Panc1 (cell line): ENCODE data around the gene CCDC148. TPM values are rescaled to one million over a fixed set of nuclear protein-coding genes. Genes with fewer than 3 reads are reported as not detected.

ENCODE experiments used
- ATAC-seq: fragments of 200-7000 bp; cut with Tn5 transposase; 2 replicates; pipeline ENCODE4 v1.9.1; 2020; ENCODE audit warnings: mild to moderate bottlenecking, moderate library complexity
- BruUV-seq: library from RNA; stranded (reverse); fragments of 400-500 nt; replicated peaks from 2 replicates; lab custom pipeline; 2021; lab: Mats Ljungman, UMichigan
- CTCF ChIA-PET: fragments of 300-600 bp; sonication (Branson Sonifier 250); formaldehyde crosslinking; loops from one replicate; lab custom pipeline; 2022; ENCODE audit warnings: antibody characterized with exemption; lab: Charles Lee
- POLR2A ChIA-PET: fragments of 300-600 bp; sonication (Branson Sonifier 250); formaldehyde crosslinking; loops from one replicate; lab custom pipeline; 2022; ENCODE audit warnings: antibody characterized with exemption; lab: Charles Lee
- DNase-seq: peaks from one replicate; pipeline ENCODE4 v3.0.0-alpha.2; 2010; ENCODE audit warnings: low read depth, low spot score
- H3K27ac ChIP-seq: 2 replicates; pipeline ENCODE4 v1.5.1; 2011; ENCODE audit warnings: mild to moderate bottlenecking, low read length, inconsistent platforms
- H3K27me3 ChIP-seq: fragments of 200-500 bp; sonication (Bioruptor generic); 2 replicates; pipeline ENCODE4 v1.6.0; 2014; ENCODE audit warnings: low read length, inconsistent platforms; ENCODE audit not compliant: control insufficient read depth, insufficient read depth
- H3K36me3 ChIP-seq: fragments of 200-500 bp; sonication (Bioruptor generic); 2 replicates; pipeline ENCODE4 v1.5.1; 2014; ENCODE audit warnings: inconsistent platforms, mild to moderate bottlenecking, low read length, moderate library complexity; ENCODE audit not compliant: control insufficient read depth, insufficient read depth
- H3K4me1 ChIP-seq: 2 replicates; pipeline ENCODE4 v1.5.1; 2011; ENCODE audit warnings: inconsistent platforms, mild to moderate bottlenecking, low read length, moderate library complexity; ENCODE audit not compliant: control insufficient read depth, insufficient read depth
- H3K4me3 ChIP-seq, 2 experiments: 2 replicates each; pipeline ENCODE4 v1.5.1; 2011 to 2012; ENCODE audit warnings: low read depth in 2 of 2, low read length in 2 of 2, mild to moderate bottlenecking in 2 of 2, inconsistent platforms in 1 of 2, moderate library complexity in 1 of 2
- H3K9me3 ChIP-seq: fragments of 200-500 bp; sonication (Bioruptor generic); 2 replicates; pipeline ENCODE4 v1.5.1; 2014; ENCODE audit warnings: low read depth, mild to moderate bottlenecking, inconsistent platforms, low read length, moderate library complexity; ENCODE audit not compliant: control insufficient read depth, insufficient read depth
- CTCF ChIP-seq: fragments of 450-650 bp; IDR thresholded peaks from 2 replicates; pipeline ENCODE4 v1.5.1; 2017; ENCODE audit warnings: mild to moderate bottlenecking
- POLR2AphosphoS5 ChIP-seq: IDR thresholded peaks from 2 replicates; pipeline ENCODE4 v1.6.1; 2012; ENCODE audit warnings: mild to moderate bottlenecking, low read depth, low read length, moderate library complexity
- REST ChIP-seq, 2 experiments: IDR thresholded peaks; 2 replicates each; pipeline ENCODE4 v1.6.1; 2011 to 2012; ENCODE audit warnings: low read depth in 2 of 2, control low read depth in 1 of 2, low read length in 1 of 2, mild to moderate bottlenecking in 1 of 2, moderate library complexity in 1 of 2; ENCODE audit not compliant: insufficient read depth in 1 of 2
- SIN3A ChIP-seq: IDR thresholded peaks from 2 replicates; pipeline ENCODE4 v1.6.1; 2012; ENCODE audit warnings: low read depth, mild to moderate bottlenecking, low read length, moderate library complexity, borderline replicate concordance; ENCODE audit not compliant: insufficient read depth
- TCF7L2 ChIP-seq: IDR thresholded peaks from 2 replicates; pipeline ENCODE4 v1.6.1; 2011; ENCODE audit warnings: mild to moderate bottlenecking, low read depth, low read length, inconsistent platforms
- in situ Hi-C: cut with HindIII; loops from 2 replicates; pipeline ENCODE4 v1.10.0; 2016; ENCODE audit warnings: low sequenced_read_pairs, low pct_unique_long_range_greater_than_20kb
- intact Hi-C: fragments of 100-400 bp; cut with micrococcal nuclease; formaldehyde crosslinking; loops from one replicate; pipeline ENCODE4 v1.10.0; 2022; ENCODE audit not compliant: unreplicated experiment
- total RNA-seq: library from RNA; stranded (reverse); gene quantifications from one replicate; pipeline ENCODE4 v1.2.1, GENCODE V29; 2021; ENCODE audit not compliant: unreplicated experiment

Gene CCDC148
- total RNA-seq, 1 experiment from 2014 or later = 0.92 TPM

- Histone ChIP-seq H3K9me3 (no peaks in the 10 kb centered on the region), H3K27ac (no peak overlapping the region), H3K4me1 (no peaks in the 10 kb centered on the region), H3K4me3 (no peak overlapping the region), H3K27me3 (peaks cover 8% of the 10 kb centered on the region), H3K36me3 (no peaks in the 10 kb centered on the region)
- TF ChIP-seq CTCF = no peak
- TF ChIP-seq REST (IDR thresholded peaks at IDR 0.05; ENCODE audit: insufficient read depth in 1 of 2, low read depth in 2 of 2, low read length in 1 of 2) = no peak
- TF ChIP-seq TCF7L2 = no peak
- TF ChIP-seq SIN3A = no peak
- no peak for TF ChIP-seq POLR2AphosphoS5
- POLR2A ChIA-PET = no interaction called here
- intact Hi-C loops (no loop called here), in situ Hi-C loops (no loop called here)
- DNase-seq (no peak), ATAC-seq (no peak)
- CTCF ChIA-PET = no interaction called here
- BruUV-seq = no TSS peak
These were observed 330.6 kb downstream of the CCDC148 start for GRCh38 chr2:158125756-158126498.

GRCh38 chr2:158124896-158125295 is 331.7 kb downstream of the CCDC148 start:
- in situ Hi-C loops (no loop called here), intact Hi-C loops (no loop called here)
- POLR2A ChIA-PET = no interaction called here
- BruUV-seq = no TSS peak
- no peaks in the 10 kb centered on the region for H3K4me1 ChIP-seq
- no peak for ATAC-seq
- TF ChIP-seq TCF7L2 (no peak), SIN3A (no peak)
- no peaks in the 10 kb centered on the region for H3K9me3 ChIP-seq
- DNase-seq = no peak
- H3K27ac ChIP-seq = no peak overlapping the region
- H3K27me3 ChIP-seq = peaks cover 8% of the 10 kb centered on the region
- H3K36me3 ChIP-seq = no peaks in the 10 kb centered on the region
- no peak overlapping the region for H3K4me3 ChIP-seq
- CTCF ChIA-PET = no interaction called here

Other genes starting within 250 kb of the CCDC148 start
- gene PKP4, start 199 bp upstream of the CCDC148 start, total RNA-seq = 81.7 TPM